Activated naive CD4-positive, alpha-beta T cell treated with anti-CD3 and anti-CD28 coated beads, Interleukin-2, amount 50 U/mL, for 24 hours (primary cell): ENCODE data around the gene ENOX2.

Experiments used
- H3K27ac Mint-ChIP-seq: one replicate; pipeline ENCODE4 v1.8.0; 2021; ENCODE audit warnings: mild to moderate bottlenecking, mixed read lengths
- H3K27me3 Mint-ChIP-seq: one replicate; pipeline ENCODE4 v1.8.0; 2021; ENCODE audit warnings: mixed read lengths
- H3K36me3 Mint-ChIP-seq: one replicate; pipeline ENCODE4 v1.8.0; 2021; ENCODE audit warnings: mixed read lengths
- H3K4me1 Mint-ChIP-seq: one replicate; pipeline ENCODE4 v1.8.0; 2021; ENCODE audit warnings: mixed read lengths
- H3K4me3 Mint-ChIP-seq: one replicate; pipeline ENCODE4 v1.8.0; 2021; ENCODE audit warnings: mild to moderate bottlenecking, mixed read lengths
- H3K9me3 Mint-ChIP-seq: one replicate; pipeline ENCODE4 v1.8.0; 2021; ENCODE audit warnings: mixed read lengths

Gene ENOX2

DNA sequence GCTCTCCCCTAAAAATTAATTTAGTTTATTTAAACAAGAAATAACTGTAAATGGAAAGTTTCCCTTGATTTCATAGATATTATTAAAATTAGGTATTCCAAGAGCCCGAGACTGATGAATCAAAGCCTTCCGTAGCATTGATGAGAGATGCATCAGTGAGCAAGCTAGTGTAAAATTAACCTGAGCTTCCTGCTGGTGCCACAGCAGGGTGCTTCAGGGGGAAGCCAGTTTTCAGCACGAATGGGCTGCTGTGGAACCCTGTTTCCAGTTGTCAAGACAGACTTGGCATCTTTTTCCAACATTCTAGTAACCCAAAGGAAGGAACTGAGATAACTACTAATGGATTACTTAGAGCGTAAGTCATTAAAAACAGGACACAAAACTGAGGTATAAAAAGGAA, 279.5 kb downstream of the ENOX2 start:
- H3K27me3 Mint-ChIP-seq, result no peaks in the 10 kb centered on the region
- H3K27ac Mint-ChIP-seq, result no peak overlapping the region
- no peaks in the 10 kb centered on the region for H3K9me3 Mint-ChIP-seq
- no peak overlapping the region for H3K4me3 Mint-ChIP-seq
- H3K4me1 Mint-ChIP-seq, result no peaks in the 10 kb centered on the region
- H3K36me3 Mint-ChIP-seq, result peaks cover 6% of the 10 kb centered on the region

- Mint-ChIP-seq H3K36me3 (no peaks in the 10 kb centered on the region), H3K4me3 (no peak overlapping the region), H3K4me1 (no peaks in the 10 kb centered on the region), H3K27me3 (no peaks in the 10 kb centered on the region), H3K9me3 (no peaks in the 10 kb centered on the region), H3K27ac (no peak overlapping the region)
Measured at GRCh38 chrX:130615941-130616340, 287.1 kb downstream of the ENOX2 start.

DNA sequence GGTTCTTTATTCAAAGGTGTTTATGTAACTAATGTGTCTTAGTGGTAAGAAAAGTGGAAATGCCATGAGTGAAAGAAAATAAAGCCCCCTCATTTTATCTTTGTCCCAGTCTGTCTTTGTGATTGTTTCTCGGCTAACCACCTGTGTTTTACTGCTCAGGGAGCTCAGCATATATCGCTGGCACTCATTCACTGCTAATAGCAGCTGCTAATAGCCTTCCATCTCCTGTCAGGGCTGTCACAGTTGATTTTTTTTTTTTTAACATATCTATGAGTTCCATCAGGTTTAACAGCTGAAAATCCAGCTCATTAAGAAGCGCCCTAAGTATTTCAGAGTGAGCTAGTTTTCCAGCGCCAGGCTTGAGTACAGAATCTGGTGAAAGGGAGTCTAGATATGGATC, 295.6 kb downstream of the ENOX2 start:
- no peak overlapping the region for H3K27ac Mint-ChIP-seq
- H3K9me3 Mint-ChIP-seq, result no peaks in the 10 kb centered on the region
- no peaks in the 10 kb centered on the region for H3K36me3 Mint-ChIP-seq
- no peaks in the 10 kb centered on the region for H3K27me3 Mint-ChIP-seq
- no peak overlapping the region for H3K4me3 Mint-ChIP-seq
- no peaks in the 10 kb centered on the region for H3K4me1 Mint-ChIP-seq

- no peaks in the 10 kb centered on the region for H3K36me3 Mint-ChIP-seq
- no peaks in the 10 kb centered on the region for H3K9me3 Mint-ChIP-seq
- no peaks in the 10 kb centered on the region for H3K27me3 Mint-ChIP-seq
- H3K4me3 Mint-ChIP-seq, result no peak overlapping the region
- no peaks in the 10 kb centered on the region for H3K4me1 Mint-ChIP-seq
- no peak overlapping the region for H3K27ac Mint-ChIP-seq
Measured at GRCh38 chrX:130606425-130606824, 296.6 kb downstream of the ENOX2 start.

- Mint-ChIP-seq H3K27me3 (no peaks in the 10 kb centered on the region), H3K27ac (no peak overlapping the region), H3K36me3 (no peaks in the 10 kb centered on the region), H3K4me3 (no peak overlapping the region), H3K9me3 (no peaks in the 10 kb centered on the region), H3K4me1 (no peaks in the 10 kb centered on the region)
Measured at GRCh38 chrX:130604882-130605281, 298.1 kb downstream of the ENOX2 start.

GRCh38 chrX:130594453-130594916, 308.5 kb downstream of the ENOX2 start:
- H3K27me3 Mint-ChIP-seq, result peaks cover 2% of the 10 kb centered on the region
- no peaks in the 10 kb centered on the region for H3K9me3 Mint-ChIP-seq
- H3K4me3 Mint-ChIP-seq, result no peak overlapping the region
- H3K27ac Mint-ChIP-seq, result no peak overlapping the region
- H3K4me1 Mint-ChIP-seq, result no peaks in the 10 kb centered on the region
- no peaks in the 10 kb centered on the region for H3K36me3 Mint-ChIP-seq

- no peaks in the 10 kb centered on the region for H3K9me3 Mint-ChIP-seq
- H3K36me3 Mint-ChIP-seq, result no peaks in the 10 kb centered on the region
- H3K4me1 Mint-ChIP-seq, result no peaks in the 10 kb centered on the region
- H3K27me3 Mint-ChIP-seq, result peaks cover 2% of the 10 kb centered on the region
- H3K27ac Mint-ChIP-seq, result no peak overlapping the region
- no peak overlapping the region for H3K4me3 Mint-ChIP-seq
Measured at GRCh38 chrX:130593911-130594310, 309.1 kb downstream of the ENOX2 start.

DNA sequence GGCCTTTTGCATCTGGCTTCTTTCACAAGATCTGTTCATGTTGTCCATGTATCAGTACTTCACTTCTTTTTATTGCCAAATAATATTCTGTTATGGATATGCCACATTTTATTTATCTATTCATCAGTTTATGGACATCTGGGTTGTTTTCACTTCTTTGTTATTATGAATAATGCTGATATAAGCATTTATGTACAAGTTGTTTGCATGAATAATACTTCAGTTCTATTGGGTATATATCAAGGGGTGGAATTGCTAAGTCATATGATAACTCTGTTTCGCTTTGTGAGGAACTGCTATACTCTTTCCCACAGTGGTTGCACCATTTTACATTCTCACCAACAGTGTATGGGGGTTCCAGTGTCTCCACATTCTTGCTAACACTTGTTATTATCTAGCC, 310.8 kb downstream of the ENOX2 start:
- no peaks in the 10 kb centered on the region for H3K36me3 Mint-ChIP-seq
- no peak overlapping the region for H3K4me3 Mint-ChIP-seq
- no peaks in the 10 kb centered on the region for H3K4me1 Mint-ChIP-seq
- H3K27ac Mint-ChIP-seq, result no peak overlapping the region
- no peaks in the 10 kb centered on the region for H3K9me3 Mint-ChIP-seq
- H3K27me3 Mint-ChIP-seq, result peaks cover 2% of the 10 kb centered on the region

DNA sequence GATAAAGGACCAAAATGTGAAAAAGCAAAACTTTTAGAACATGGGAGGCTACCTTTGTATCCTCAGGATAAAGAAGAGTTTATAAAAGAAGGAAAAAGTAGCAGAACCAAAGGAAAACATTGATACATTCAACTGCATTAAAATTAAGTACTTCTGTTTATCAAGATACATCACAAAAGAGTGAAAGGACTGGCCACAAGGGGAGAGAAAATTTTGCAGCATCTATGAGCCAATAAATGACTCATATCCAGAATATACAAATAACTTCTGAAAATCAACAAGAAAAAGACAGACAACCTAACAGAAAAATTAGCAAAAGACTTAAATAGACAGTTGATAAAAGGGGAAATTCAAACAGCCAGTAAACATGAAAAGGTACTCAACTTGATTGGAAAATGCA, 324.1 kb downstream of the ENOX2 start:
- Mint-ChIP-seq H3K27me3 (no peaks in the 10 kb centered on the region), H3K4me3 (no peak overlapping the region), H3K27ac (no peak overlapping the region)

DNA sequence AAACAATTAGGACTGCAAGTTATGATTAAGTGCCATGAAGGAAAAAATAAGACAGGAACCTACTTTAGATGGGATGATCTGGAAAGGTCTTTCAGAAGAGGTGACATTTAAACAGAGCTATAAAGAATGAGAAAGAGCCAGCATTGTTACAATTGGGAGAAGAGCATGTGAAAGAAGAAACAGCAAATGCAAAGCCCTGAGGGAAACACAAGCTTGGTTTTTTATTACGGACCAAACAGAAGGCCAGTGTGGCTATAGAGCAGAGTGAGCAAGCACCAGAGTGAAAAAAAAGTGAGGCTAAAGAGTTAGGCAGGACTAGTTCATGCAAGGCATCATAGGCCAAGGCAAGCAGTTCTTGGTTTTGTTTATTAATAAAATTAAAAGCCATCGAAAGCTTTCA, 325.6 kb downstream of the ENOX2 start:
- H3K36me3 Mint-ChIP-seq, result no peaks in the 10 kb centered on the region

More for the DNA sequence above, 324.1 kb downstream of the ENOX2 start:
- no peaks in the 10 kb centered on the region for H3K4me1 Mint-ChIP-seq
- no peaks in the 10 kb centered on the region for H3K36me3 Mint-ChIP-seq
- H3K9me3 Mint-ChIP-seq, result no peaks in the 10 kb centered on the region

GRCh38 chrX:130575831-130576389, 327.1 kb downstream of the ENOX2 start:
- H3K36me3 Mint-ChIP-seq, result no peaks in the 10 kb centered on the region
- no peaks in the 10 kb centered on the region for H3K9me3 Mint-ChIP-seq
- no peaks in the 10 kb centered on the region for H3K4me1 Mint-ChIP-seq
- H3K4me3 Mint-ChIP-seq, result no peak overlapping the region
- no peak overlapping the region for H3K27ac Mint-ChIP-seq
- H3K27me3 Mint-ChIP-seq, result no peaks in the 10 kb centered on the region

More for the DNA sequence above, 325.6 kb downstream of the ENOX2 start:
- Mint-ChIP-seq H3K27me3 (no peaks in the 10 kb centered on the region), H3K4me1 (no peaks in the 10 kb centered on the region), H3K27ac (no peak overlapping the region), H3K4me3 (no peak overlapping the region), H3K9me3 (no peaks in the 10 kb centered on the region)
